HEK293T (cell line): ENCODE results near the gene GMDS.
A peak's percentile ranks its signal among the peaks of the same experiment; 100 is the strongest.

ENCODE experiments used
- BHLHE40 ChIP-seq: fragments of 450-650 bp; IDR thresholded peaks from 2 replicates; pipeline ENCODE4 v1.6.1; 2016; ENCODE audit warnings: mild to moderate bottlenecking, moderate library complexity, borderline replicate concordance
- ELF4 ChIP-seq: fragments of 450-650 bp; IDR thresholded peaks from 2 replicates; pipeline ENCODE4 v1.6.1; 2017; ENCODE audit warnings: antibody characterized with exemption
- FOXA1 ChIP-seq: fragments of 450-650 bp; IDR thresholded peaks from 2 replicates; pipeline ENCODE4 v1.6.1; 2016; ENCODE audit warnings: mild to moderate bottlenecking
- FOXK2 ChIP-seq: fragments of 450-650 bp; IDR thresholded peaks from 2 replicates; pipeline ENCODE4 v1.6.1; 2016; ENCODE audit warnings: mild to moderate bottlenecking
- FOXM1 ChIP-seq: fragments of 450-650 bp; IDR thresholded peaks from 2 replicates; pipeline ENCODE4 v1.6.1; 2017; ENCODE audit warnings: mild to moderate bottlenecking, borderline replicate concordance
- HDGF ChIP-seq: fragments of 450-650 bp; IDR thresholded peaks from 2 replicates; pipeline ENCODE4 v1.6.1; 2017; ENCODE audit warnings: antibody characterized with exemption, borderline replicate concordance
- L3MBTL2 ChIP-seq: fragments of 450-650 bp; conservative IDR thresholded peaks from 2 replicates; pipeline ENCODE4 v1.6.1; 2016; ENCODE audit warnings: mild to moderate bottlenecking
- NFRKB ChIP-seq: fragments of 450-650 bp; IDR thresholded peaks from 2 replicates; pipeline ENCODE4 v1.6.1; 2016; ENCODE audit warnings: mild to moderate bottlenecking, moderate library complexity
- SP1 ChIP-seq: fragments of 450-650 bp; IDR thresholded peaks from 2 replicates; pipeline ENCODE4 v1.6.1; 2017
- SUZ12 ChIP-seq: fragments of 450-650 bp; IDR thresholded peaks from 2 replicates; pipeline ENCODE4 v1.6.1; 2016; ENCODE audit warnings: mild to moderate bottlenecking
- TARDBP ChIP-seq: fragments of 450-650 bp; IDR thresholded peaks from 2 replicates; pipeline ENCODE4 v1.6.1; 2016
- ZNF384 ChIP-seq: fragments of 450-650 bp; IDR thresholded peaks from 2 replicates; pipeline ENCODE4 v1.6.1; 2016
- TF ChIP-seq, protein P1 (sequence below): fragments of 450-650 bp; IDR thresholded peaks from 2 replicates; pipeline ENCODE4 v1.6.1; 2016

DNA sequence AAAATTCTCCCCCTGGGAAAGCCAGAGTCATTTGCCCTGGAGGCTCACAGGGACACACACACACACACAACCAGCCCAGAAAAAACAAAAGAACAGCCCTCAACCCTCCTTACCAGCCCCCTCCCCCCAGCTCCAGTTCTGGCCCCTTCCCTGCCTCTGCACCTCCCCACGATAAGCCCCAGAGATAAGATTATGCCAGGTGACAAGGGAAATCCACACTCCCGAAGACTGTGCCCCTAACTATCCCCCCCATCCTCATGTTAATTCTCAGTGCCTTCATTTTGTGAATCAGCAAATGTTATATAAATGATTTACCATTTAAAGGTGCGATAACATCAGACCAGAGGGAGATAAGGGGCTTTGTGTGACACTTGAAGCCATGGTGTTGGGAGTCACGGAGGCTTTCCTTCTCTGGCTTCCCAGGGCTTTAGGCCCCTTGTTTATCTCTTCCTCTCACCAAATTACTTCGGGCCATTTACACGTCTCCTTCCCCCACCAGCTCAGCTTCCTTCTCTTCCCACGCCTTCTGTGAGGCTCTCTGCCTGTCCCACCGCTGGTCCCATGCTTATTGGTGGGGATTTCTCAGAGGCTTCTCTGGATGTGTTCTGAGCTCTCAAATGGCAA lies 648.2 kb downstream of the GMDS start:
- TF ChIP-seq SP1 (no peak), SUZ12 (no peak), FOXM1 (no peak), TARDBP (no peak), ZNF384 (no peak), ELF4 (no peak), FOXA1 (no peak), NFRKB (no peak), BHLHE40 (no peak), HDGF (no peak), FOXK2 (no peak), L3MBTL2 (0 out of 2 replicates have a peak, but pooled peaks have one; percentile 32)
- TF ChIP-seq, protein P1, sequence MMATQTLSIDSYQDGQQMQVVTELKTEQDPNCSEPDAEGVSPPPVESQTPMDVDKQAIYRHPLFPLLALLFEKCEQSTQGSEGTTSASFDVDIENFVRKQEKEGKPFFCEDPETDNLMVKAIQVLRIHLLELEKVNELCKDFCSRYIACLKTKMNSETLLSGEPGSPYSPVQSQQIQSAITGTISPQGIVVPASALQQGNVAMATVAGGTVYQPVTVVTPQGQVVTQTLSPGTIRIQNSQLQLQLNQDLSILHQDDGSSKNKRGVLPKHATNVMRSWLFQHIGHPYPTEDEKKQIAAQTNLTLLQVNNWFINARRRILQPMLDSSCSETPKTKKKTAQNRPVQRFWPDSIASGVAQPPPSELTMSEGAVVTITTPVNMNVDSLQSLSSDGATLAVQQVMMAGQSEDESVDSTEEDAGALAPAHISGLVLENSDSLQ = peak; percentile 68
